ENCODE measurements around the gene DDC.

The DDC gene

DNA sequence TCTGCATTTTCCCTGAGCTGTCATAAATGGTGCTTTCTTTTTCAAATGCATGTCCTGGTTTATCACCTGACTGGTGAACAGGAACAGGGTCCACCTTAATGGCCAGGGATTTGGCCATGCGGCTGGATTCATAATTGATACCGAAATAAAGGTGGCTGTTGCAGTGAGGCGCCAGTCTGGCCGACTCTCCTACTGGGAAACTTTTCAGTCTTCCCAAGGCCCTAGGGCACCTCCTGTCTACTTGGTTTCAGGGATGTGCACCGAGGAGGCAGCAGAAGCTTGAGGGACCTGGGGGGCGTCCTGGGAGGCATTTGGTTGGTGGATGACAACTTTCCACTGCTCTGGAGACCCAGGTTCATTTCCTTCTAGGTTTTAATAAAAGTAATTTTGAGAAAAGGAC is 68.6 kb downstream of the DDC start:
- H3K27ac ChIP-seq, result no peak overlapping the region
- H3K4me3 ChIP-seq, result no peak overlapping the region

- Histone ChIP-seq H3K27ac (no peak overlapping the region), H3K4me3 (no peak overlapping the region)
Observed at GRCh38 chr7:50495746-50496145, 69.5 kb downstream of the DDC start.

GRCh38 chr7:50492770-50493519 is 72.3 kb downstream of the DDC start:
- H3K27ac ChIP-seq, result no peak overlapping the region

DNA sequence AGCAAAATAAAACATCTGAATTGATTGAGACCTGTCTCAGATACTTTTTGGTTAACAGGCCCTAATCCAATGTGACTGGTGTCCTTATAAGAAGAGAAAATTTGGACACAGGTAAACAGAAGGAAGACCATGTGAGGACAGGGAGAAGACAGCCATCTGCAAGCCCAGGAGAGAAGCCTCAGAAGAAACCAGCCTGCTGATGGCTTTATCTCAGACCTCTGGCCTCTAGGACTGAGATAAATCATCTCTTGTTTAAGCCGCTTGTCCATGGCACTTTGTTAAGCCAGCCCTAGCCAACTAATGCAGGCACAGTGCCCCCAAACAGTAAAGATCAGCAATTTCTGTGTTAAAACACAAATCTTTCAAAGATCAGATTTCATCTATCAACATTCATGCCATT is 73.3 kb downstream of the DDC start:
- H3K27ac ChIP-seq, result no peak overlapping the region
- H3K4me3 ChIP-seq, result no peak overlapping the region

More at GRCh38 chr7:50492770-50493519, 72.3 kb downstream of the DDC start:
- H3K4me3 ChIP-seq, result no peak overlapping the region

DNA sequence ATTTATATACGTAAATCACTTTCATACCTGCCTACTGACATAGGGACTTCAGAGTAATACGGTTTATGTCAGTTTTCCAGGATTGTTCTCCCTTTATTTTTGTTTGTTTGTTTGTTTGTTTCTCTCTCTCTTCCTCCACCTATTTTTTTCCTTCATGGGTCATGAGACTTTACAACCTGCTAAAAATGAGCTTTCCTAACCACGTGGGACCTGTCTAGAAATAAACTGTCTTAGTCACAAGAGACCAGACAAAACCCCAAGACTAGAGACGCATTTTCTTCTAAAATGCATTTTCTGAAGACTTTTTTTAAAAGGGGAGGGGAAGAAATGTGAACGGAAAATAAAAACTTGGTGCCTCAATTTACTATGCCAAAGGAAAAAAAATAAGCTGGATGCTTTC is 74.0 kb downstream of the DDC start:
- H3K4me3 ChIP-seq, result no peak overlapping the region
- H3K27ac ChIP-seq, result no peak overlapping the region

- H3K27ac ChIP-seq, result no peak overlapping the region
Observed at GRCh38 chr7:50488379-50488778, 76.8 kb downstream of the DDC start.

DNA sequence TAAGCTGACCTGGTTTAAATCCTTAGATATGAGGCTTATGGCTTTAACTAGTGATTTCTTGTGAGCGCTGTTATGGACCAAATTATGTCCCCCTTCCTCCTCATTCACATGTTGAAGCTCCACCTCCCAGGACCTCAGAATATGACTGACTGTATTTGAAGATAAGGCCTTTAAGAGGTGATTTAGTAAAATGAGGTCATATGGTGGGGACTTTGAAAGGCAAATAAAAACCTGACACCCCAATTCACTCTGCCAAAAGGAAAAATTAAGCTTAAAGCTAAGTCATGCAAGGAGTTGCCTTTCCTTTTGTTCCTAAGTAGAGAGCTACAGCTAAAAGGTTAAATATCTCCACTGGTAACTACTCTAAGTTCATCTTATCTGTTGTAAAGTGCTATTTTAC is 78.7 kb downstream of the DDC start:
- Histone ChIP-seq H3K27ac (no peak overlapping the region), H3K4me3 (no peak overlapping the region)

More at GRCh38 chr7:50488379-50488778, 76.8 kb downstream of the DDC start:
- no peak overlapping the region for H3K4me3 ChIP-seq

DNA sequence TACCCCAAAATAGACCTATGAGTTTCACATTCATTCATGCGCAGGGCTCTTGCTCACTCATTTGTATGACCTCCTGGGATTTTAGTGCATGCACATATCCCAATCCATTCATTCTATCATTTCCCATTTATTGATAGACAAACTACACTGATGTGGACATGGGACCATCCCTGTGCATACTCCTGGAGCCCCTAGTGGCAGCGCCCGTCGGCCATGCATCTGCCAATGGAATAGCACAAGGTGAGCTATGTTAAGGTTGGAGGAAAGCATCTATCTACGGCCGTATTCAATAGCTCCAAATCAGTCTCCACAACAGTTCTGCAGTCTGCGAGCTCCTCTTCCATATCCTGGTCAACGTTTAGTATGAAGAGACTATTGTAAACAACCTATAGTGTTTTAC is 83.3 kb downstream of the DDC start:
- no peak overlapping the region for H3K4me3 ChIP-seq
- H3K27ac ChIP-seq, result no peak overlapping the region

DNA sequence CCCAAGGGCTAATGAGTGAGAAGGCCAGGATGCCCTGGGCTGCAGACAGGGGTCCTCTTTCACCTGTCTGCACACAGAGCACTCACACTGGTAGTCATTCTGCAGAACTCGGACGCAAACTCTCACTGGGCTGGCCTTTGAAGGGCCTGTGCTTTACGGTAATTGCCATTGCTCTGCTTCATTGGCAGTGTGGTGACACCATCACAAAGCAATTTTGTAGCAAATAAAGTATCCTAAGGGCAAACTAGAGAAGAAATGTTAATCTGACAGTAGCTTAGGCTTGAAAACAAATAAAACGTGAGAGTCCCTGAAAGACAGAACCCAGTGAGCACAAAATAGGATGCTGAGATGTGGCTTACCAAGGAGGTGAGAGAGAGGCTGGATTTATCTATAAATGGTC is 84.4 kb downstream of the DDC start:
- H3K27ac ChIP-seq, result no peak overlapping the region

GRCh38 chr7:50479743-50480517 is 85.3 kb downstream of the DDC start:
- Histone ChIP-seq H3K4me3 (no peak overlapping the region), H3K27ac (no peak overlapping the region)

More for the DNA sequence above, 84.4 kb downstream of the DDC start:
- no peak overlapping the region for H3K4me3 ChIP-seq

GRCh38 chr7:50477640-50478039 is 87.6 kb downstream of the DDC start:
- H3K27ac ChIP-seq, result no peak overlapping the region
- H3K4me3 ChIP-seq, result no peak overlapping the region

- Histone ChIP-seq H3K4me3 (no peak overlapping the region), H3K27ac (no peak overlapping the region)
Observed at GRCh38 chr7:50476953-50477625, 88.1 kb downstream of the DDC start.

- no peak overlapping the region for H3K4me3 ChIP-seq
- H3K27ac ChIP-seq, result no peak overlapping the region
Observed at GRCh38 chr7:50475340-50475739, 89.9 kb downstream of the DDC start.

DNA sequence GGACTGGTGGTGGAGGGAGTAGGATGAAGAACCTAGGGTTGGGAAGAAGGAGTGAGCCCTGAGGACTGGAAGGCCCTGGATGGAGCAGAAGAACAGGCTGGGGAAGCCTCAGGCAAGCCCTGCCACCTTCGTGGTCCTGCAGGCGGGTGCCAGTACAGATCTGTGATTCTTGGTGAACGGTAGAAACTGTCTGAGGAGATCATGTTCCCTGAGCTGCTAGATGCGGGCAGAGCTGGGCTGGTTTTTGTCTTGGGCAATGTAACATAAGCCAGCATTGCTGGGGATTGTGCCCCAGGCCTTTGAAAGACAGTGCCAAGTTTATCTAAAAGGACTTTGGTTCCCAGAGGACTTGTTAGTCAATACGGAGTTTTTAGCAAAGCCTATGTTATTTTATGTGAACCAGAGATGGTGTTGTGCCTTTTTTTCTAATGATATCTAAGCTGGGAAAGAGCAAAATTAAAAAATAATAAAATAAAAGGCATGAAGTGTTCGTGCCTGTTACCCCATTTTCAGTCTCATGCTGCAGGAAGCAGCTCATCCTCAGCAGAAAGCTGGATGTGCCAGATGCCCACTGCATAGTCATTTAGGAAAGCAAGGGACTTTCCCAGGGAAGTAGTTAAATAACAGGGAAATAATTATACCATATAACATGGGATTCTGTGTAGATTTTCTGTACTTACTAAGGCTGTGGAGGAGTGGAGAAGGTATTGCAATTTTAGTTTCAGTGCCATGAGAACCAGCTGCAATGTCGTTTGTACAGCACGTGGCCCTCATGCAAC is 90.6 kb downstream of the DDC start:
- no peak overlapping the region for H3K27ac ChIP-seq
- no peak overlapping the region for H3K4me3 ChIP-seq

DNA sequence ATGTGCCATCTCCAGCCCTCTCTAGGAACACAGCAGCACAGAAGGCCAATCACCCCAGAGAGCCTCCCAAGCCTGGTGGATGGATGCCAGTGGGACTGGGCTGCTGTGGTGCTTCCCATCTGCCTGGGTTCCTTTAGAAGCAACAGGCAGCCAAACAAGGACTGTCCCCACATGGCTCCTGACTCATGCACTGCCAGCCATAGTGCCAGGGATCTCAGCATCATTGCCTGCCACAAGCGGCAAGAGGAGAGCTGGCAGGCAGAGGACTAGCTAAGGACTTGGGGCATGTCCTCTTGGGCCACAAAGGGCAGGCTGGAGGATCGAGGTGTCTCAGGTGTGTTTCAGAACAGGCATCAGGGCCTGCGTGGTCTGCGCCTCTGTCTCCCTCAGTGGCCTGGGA is 91.7 kb downstream of the DDC start:
- Histone ChIP-seq H3K27ac (no peak overlapping the region), H3K4me3 (no peak overlapping the region)

GRCh38 chr7:50472427-50472826 is 92.8 kb downstream of the DDC start:
- Histone ChIP-seq H3K27ac (no peak overlapping the region), H3K4me3 (no peak overlapping the region)

DNA sequence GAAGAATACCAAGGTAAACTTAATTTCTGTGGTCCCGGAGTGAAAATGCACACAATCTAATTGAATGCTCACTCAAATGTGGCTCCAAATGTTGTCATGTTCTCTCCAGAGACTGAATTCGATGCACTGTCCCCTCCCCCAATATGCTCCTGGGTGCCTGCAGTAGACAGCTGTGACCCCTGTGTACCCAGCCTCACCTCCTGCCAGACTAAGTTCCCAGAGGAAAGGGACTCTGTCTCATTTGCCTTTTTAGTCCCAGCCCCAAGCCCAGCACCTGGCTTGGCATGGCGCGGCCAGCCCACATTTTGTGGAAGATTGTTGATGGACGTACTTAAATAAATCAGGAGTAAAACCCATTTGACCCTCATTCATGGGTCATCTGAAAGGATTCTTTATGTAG is 93.2 kb downstream of the DDC start:
- H3K27ac ChIP-seq, result no peak overlapping the region

DNA sequence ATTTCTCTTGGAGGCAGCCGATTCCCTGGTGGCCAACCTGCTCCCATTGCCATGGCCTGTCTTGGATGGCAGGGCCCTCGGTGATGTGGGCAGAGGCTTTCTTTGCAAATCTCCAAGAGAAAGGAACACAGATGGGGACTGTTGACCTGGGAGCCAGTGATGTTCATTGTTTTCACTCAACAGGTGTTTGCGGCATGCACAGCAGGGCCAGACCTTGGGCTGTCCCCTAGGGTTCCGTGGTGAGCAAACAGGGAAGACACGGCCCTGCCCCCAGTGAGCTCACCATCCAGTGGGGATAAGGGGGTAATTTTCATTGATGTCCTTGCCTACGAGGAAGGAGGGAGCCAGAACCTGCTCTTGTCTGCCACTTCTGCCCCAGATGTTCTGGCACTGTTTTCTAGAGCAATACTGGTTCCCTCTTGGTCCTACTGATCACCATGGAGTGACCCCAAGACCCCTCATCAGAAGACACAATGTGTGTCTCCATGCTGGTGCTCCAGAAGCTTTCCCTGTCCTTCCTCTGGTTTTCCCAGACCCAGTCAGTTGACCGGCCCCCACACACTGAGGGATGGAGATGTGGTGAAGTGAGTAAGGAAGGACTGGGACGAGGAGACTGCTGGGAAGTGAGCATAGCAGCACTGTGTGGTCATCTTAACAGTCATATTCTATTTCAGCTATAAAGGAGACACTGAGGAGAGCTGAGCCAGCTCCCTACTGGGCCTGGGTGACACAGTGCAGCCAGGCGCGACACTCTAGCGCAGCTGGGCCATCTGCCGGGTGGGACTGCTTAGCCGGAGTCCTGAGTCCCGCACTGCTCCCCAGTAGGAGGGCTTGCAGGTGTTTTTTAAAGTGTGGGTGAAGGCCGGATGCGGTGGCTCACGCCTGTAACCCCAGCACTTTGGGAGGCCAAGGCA is 94.7 kb downstream of the DDC start:
- H3K27ac ChIP-seq, result no peak overlapping the region

More for the DNA sequence above, 93.2 kb downstream of the DDC start:
- no peak overlapping the region for H3K4me3 ChIP-seq

DNA sequence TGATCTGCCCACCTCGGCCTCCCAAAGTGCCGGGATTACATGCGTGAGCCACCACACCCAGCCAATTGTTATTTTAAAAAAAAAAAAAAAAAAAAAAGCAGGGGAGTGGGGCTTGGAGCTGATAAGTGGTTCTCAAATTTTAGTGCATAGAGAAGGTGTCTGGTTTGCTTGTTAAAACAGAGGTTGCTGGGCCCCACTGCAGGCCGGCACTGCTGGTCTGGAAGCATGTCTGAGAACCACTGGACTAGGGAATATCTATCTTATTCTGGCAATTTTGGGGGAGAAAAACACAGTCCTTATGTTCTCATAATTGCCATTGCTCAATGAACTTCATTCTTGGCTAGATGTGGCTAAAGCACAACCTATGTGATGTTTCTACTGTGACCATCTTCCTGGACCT is 96.0 kb downstream of the DDC start:
- H3K27ac ChIP-seq, result no peak overlapping the region
- no peak overlapping the region for H3K4me3 ChIP-seq

More for the DNA sequence above, 94.7 kb downstream of the DDC start:
- H3K4me3 ChIP-seq, result no peak overlapping the region

All from skin epidermis (tissue), 12 donors.